MCF 10A (cell line): ENCODE measurements around the gene PRKG1. TPM values are rescaled to one million over a fixed set of nuclear protein-coding genes. Genes with fewer than 3 reads are reported as not detected.

Experiments used
- BruUV-seq: library from RNA; stranded (reverse); fragments of 400-500 nt; replicated peaks from 2 replicates; lab custom pipeline; 2021; lab: Mats Ljungman, UMichigan
- CTCF ChIA-PET: fragments of 300-600 bp; sonication (Branson Sonifier 250); formaldehyde crosslinking; extraction: SDS; loops from one replicate; lab custom pipeline; 2021; ENCODE audit warnings: antibody characterized with exemption, inconsistent platforms; lab: Yijun Ruan, JAX
- POLR2A ChIA-PET: fragments of 300-600, 350-650 bp; sonication (Branson Sonifier 250); formaldehyde crosslinking; extraction: SDS; loops from one replicate; lab custom pipeline; 2020; ENCODE audit warnings: antibody characterized with exemption, inconsistent platforms; lab: Yijun Ruan, JAX
- DNase-seq: peaks from one replicate; pipeline ENCODE4 v3.0.0-alpha.2; 2018; ENCODE audit not compliant: unreplicated experiment
- H3K27ac Mint-ChIP-seq: one replicate; pipeline ENCODE4 v1.8.0; 2022; ENCODE audit warnings: mild to moderate bottlenecking, low read depth, mixed read lengths; ENCODE audit not compliant: unreplicated experiment
- H3K27me3 Mint-ChIP-seq: one replicate; pipeline ENCODE4 v1.8.0; 2022; ENCODE audit warnings: mixed read lengths; ENCODE audit not compliant: insufficient read depth, unreplicated experiment
- H3K36me3 Mint-ChIP-seq: one replicate; pipeline ENCODE4 v1.8.0; 2022; ENCODE audit warnings: mild to moderate bottlenecking, moderate library complexity, mixed read lengths; ENCODE audit not compliant: insufficient read depth, unreplicated experiment
- H3K4me1 Mint-ChIP-seq: one replicate; pipeline ENCODE4 v1.8.0; 2022; ENCODE audit warnings: mixed read lengths; ENCODE audit not compliant: insufficient read depth, unreplicated experiment
- H3K4me3 Mint-ChIP-seq: one replicate; pipeline ENCODE4 v1.8.0; 2022; ENCODE audit warnings: mild to moderate bottlenecking, moderate library complexity, mixed read lengths; ENCODE audit not compliant: unreplicated experiment
- H3K9me3 Mint-ChIP-seq: one replicate; pipeline ENCODE4 v1.8.0; 2022; ENCODE audit warnings: mixed read lengths; ENCODE audit not compliant: unreplicated experiment
- CTCF ChIP-seq: fragments of 200-600 bp; IDR thresholded peaks from one replicate; pipeline ENCODE4 v1.8.0; 2022; ENCODE audit warnings: antibody characterized with exemption, mild to moderate bottlenecking; ENCODE audit not compliant: unreplicated experiment
- intact Hi-C: fragments of 100-400 bp; cut with micrococcal nuclease; formaldehyde crosslinking; loops from 2 replicates; pipeline ENCODE4 v1.14.1; 2022
- total RNA-seq: library from RNA; stranded (reverse); gene quantifications from 2 replicates; pipeline ENCODE4 v1.2.3, GENCODE V29; 2022

PRKG1 gene
- total RNA-seq, 1 experiment from 2014 or later: 0.09 TPM

- DNase-seq: no peak
- POLR2A ChIA-PET: no interaction called here
- intact Hi-C loops: no loop called here
- BruUV-seq: no TSS peak
- H3K36me3 Mint-ChIP-seq: peaks cover 6% of the 10 kb centered on the region
- no peaks in the 10 kb centered on the region for H3K9me3 Mint-ChIP-seq
- H3K4me1 Mint-ChIP-seq: no peaks in the 10 kb centered on the region
- H3K27ac Mint-ChIP-seq: no peak overlapping the region
- no peak for TF ChIP-seq CTCF
- no peaks in the 10 kb centered on the region for H3K27me3 Mint-ChIP-seq
- no peak overlapping the region for H3K4me3 Mint-ChIP-seq
- CTCF ChIA-PET: interaction anchor here (0.6 kb wide), 1 partner anchor 1303 kb away, joined by 5 read pairs; no protein-coding TSS in a partner anchor
Measured at GRCh38 chr10:51124852-51125251, 50.6 kb downstream of the PRKG1 start.

- no peak for TF ChIP-seq CTCF
- Mint-ChIP-seq H3K27me3 (no peaks in the 10 kb centered on the region), H3K36me3 (peaks cover 6% of the 10 kb centered on the region), H3K4me3 (no peak overlapping the region), H3K9me3 (no peaks in the 10 kb centered on the region), H3K27ac (no peak overlapping the region), H3K4me1 (no peaks in the 10 kb centered on the region)
- no TSS peak for BruUV-seq
- ChIA-PET CTCF (no interaction called here), POLR2A (no interaction called here)
- intact Hi-C loops: no loop called here
- no peak for DNase-seq
Measured at GRCh38 chr10:51125518-51125917, 51.2 kb downstream of the PRKG1 start.

- H3K4me3 Mint-ChIP-seq: no peak overlapping the region
- ChIA-PET POLR2A (no interaction called here), CTCF (no interaction called here)
- no peak for TF ChIP-seq CTCF
- no peak overlapping the region for H3K27ac Mint-ChIP-seq
- H3K27me3 Mint-ChIP-seq: no peaks in the 10 kb centered on the region
- peaks cover 6% of the 10 kb centered on the region for H3K36me3 Mint-ChIP-seq
- no TSS peak for BruUV-seq
- intact Hi-C loops: no loop called here
- no peaks in the 10 kb centered on the region for H3K4me1 Mint-ChIP-seq
- no peak for DNase-seq
- H3K9me3 Mint-ChIP-seq: no peaks in the 10 kb centered on the region
Measured at GRCh38 chr10:51129946-51130544, 55.8 kb downstream of the PRKG1 start.

GRCh38 chr10:51137756-51138529 lies 63.7 kb downstream of the PRKG1 start:
- Mint-ChIP-seq H3K27me3 (no peaks in the 10 kb centered on the region), H3K36me3 (no peaks in the 10 kb centered on the region)

More at GRCh38 chr10:51137756-51138529, 63.7 kb downstream of the PRKG1 start:
- intact Hi-C loops: loop anchor here (2.0 kb wide), 1 partner anchor 35 kb away; no protein-coding TSS in a partner anchor
- peaks cover 6% of the 10 kb centered on the region for H3K4me1 Mint-ChIP-seq
- no peak overlapping the region for H3K27ac Mint-ChIP-seq
- DNase-seq: no peak
- no TSS peak for BruUV-seq
- H3K4me3 Mint-ChIP-seq: no peak overlapping the region
- CTCF ChIA-PET: interaction anchor here (0.6 kb wide), 1 partner anchor 1028 kb away, joined by 3 read pairs; no protein-coding TSS in a partner anchor
- TF ChIP-seq CTCF: no peak
- H3K9me3 Mint-ChIP-seq: no peaks in the 10 kb centered on the region
- POLR2A ChIA-PET: interaction anchor here (0.6 kb wide), 2 partner anchors 326 to 1739 kb away, joined by 3 to 6 read pairs; no protein-coding TSS in a partner anchor
